K562 (cell line): Measurements from ENCODE around the gene PPP6R3.

Experiments
- ATF2 ChIP-seq: sonication (generic); formaldehyde crosslinking; IDR thresholded peaks from 2 replicates; pipeline ENCODE4 v1.8.1; 2022; ENCODE audit warnings: missing genetic modification reagents
- CBX1 ChIP-seq: sonication (generic); IDR thresholded peaks from 2 replicates; pipeline ENCODE4 v1.6.1; 2016; ENCODE audit warnings: antibody characterized with exemption, low read depth, mild to moderate bottlenecking
- CTCF ChIP-seq, 3 experiments: IDR thresholded peaks in 2 of 3; conservative IDR thresholded peaks in 1 of 3; 2 replicates each; pipeline ENCODE4 v1.5.1; 2011 to 2012; ENCODE audit warnings: low read length in 3 of 3, mild to moderate bottlenecking in 3 of 3, control low read depth in 2 of 3, improper control_type of control experiment in 1 of 3, inconsistent platforms in 1 of 3, low read depth in 1 of 3, mixed read lengths in 1 of 3, moderate library complexity in 1 of 3; ENCODE audit not compliant: insufficient read depth in 2 of 3
- MAFK ChIP-seq: IDR thresholded peaks from 2 replicates; pipeline ENCODE4 v1.6.1; 2011; ENCODE audit warnings: low read length, improper control_type of control experiment
- MAX ChIP-seq: sonication (generic); formaldehyde crosslinking; IDR thresholded peaks from 2 replicates; pipeline ENCODE4 v1.9.0; 2022; ENCODE audit warnings: mild to moderate bottlenecking, missing genetic modification reagents
- SMC3 ChIP-seq: conservative IDR thresholded peaks from 2 replicates; pipeline ENCODE4 v1.6.1; 2011; ENCODE audit warnings: low read depth, low read length, improper control_type of control experiment; ENCODE audit not compliant: insufficient read depth

- TF ChIP-seq SMC3: no peak
- no peak for TF ChIP-seq ATF2 (CRISPR knock-in tag)
- no peak for TF ChIP-seq MAX (CRISPR knock-in tag)
- TF ChIP-seq MAFK: no peak
- TF ChIP-seq CBX1: no peak
- TF ChIP-seq CTCF (IDR thresholded peaks at IDR 0.05 in 2 of 3, conservative IDR thresholded peaks at IDR 0.05 in 1 of 3; ENCODE audit: insufficient read depth in 2 of 3, low read depth in 1 of 3, low read length in 3 of 3): no peak
These were observed 200.5 kb downstream of the PPP6R3 start for GRCh38 chr11:68661014-68661413.
